ENCODE data around the gene CDY2A. TPM values are rescaled to one million over a fixed set of nuclear protein-coding genes. Genes with fewer than 3 reads are reported as not detected.
"Not testable (repeated sequence)": the region's sequence is repeated elsewhere in the genome, so short reads cannot be mapped to it uniquely, and the experiment has no call there.

Gene CDY2A
- total and polyA plus RNA-seq, 9 donors, result not detected

- H3K9me3 ChIP-seq; intact Hi-C loops (cut with DNase I); H3K27ac ChIP-seq; H3K4me1 ChIP-seq (ENCODE audit: insufficient read depth); H3K27me3 ChIP-seq; H3K4me3 ChIP-seq; DNase-seq; H3K36me3 ChIP-seq: not testable (repeated sequence)
- no CpG with 5 or more reads among the region's 12 CpGs for WGBS, 3 donors
Observed at GRCh38 chrY:18073464-18073863, 47.9 kb downstream of the CDY2A start.

Other genes with a start within 250 kb of the CDY2A start
- not detected for gene CDY2B, start 145.6 kb upstream of the CDY2A start, total RNA-seq
- gene CDY2B, start 145.6 kb upstream of the CDY2A start, polyA plus RNA-seq, result not detected